ENCODE results near the gene RTL5. TPM values are rescaled to one million over a fixed set of nuclear protein-coding genes. Genes with fewer than 3 reads are reported as not detected.

The RTL5 gene
- total RNA-seq, 5 donors from 2014 or later (not counting 1 experiment from before 2014, with no cell fraction given): 0.98 to 8.7 (median 3.4) TPM

GRCh38 chrX:72088761-72089160, 43.0 kb downstream of the RTL5 start:
- Mint-ChIP-seq H3K9me3 (no peaks in the 10 kb centered on the region), H3K27ac (no peak overlapping the region), H3K36me3 (no peaks in the 10 kb centered on the region), H3K27me3 (peaks cover 0 to 32% of the 10 kb centered on the region in 2 donors), H3K4me3 (no peak overlapping the region), H3K4me1 (no peaks in the 10 kb centered on the region)
- H3K27ac ChIP-seq (ENCODE audit: low read length): no peak overlapping the region
- 100% methylated on average over 2 of the region's 6 CpGs for WGBS (ENCODE audit: insufficient coverage)
- no peaks in the 10 kb centered on the region for H3K27me3 ChIP-seq (replicated peaks in 1 of 2; ENCODE audit: control insufficient read depth in 2 of 2, extremely low read depth in 1 of 2, insufficient read depth in 2 of 2, low read length in 1 of 2)
- POLR2A ChIA-PET: no interaction called here
- H3K36me3 ChIP-seq (ENCODE audit: control insufficient read depth in 2 of 2, extremely low read depth in 1 of 2, insufficient read depth in 1 of 2, low read length in 1 of 2): no peaks in the 10 kb centered on the region
- H3K4me1 ChIP-seq (ENCODE audit: control insufficient read depth in 1 of 2, extremely low read depth in 1 of 2, insufficient read depth in 2 of 2, low read length in 2 of 2): no peaks in the 10 kb centered on the region
- H3K9me3 ChIP-seq: no peaks in the 10 kb centered on the region
- ATAC-seq (replicated peaks in 1 of 4) (no peak), DNase-seq (no peak)
- H3K4me3 ChIP-seq (ENCODE audit: control insufficient read depth in 1 of 2, extremely low read depth in 1 of 2, low read length in 1 of 2): no peak overlapping the region
- CTCF ChIA-PET: no interaction called here

DNA sequence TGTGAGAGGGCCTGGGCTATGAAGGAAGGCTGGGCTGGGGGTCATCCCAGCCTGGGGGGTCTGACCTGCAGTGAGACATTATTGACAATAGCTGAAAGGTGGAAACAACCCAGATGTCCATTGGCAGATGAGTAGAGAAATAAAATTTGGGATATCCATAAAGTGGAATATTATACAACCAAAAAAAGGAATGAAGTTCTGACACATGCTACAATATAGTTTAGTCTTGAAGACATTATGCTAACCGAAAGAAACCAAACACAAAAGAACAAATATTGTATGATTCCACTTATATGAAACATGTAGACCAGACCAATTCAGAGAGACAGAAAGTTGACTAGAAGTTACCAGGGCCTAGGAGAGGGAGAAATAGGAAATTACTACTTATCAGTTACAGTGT, 44.7 kb downstream of the RTL5 start:
- DNase-seq (no peak), ATAC-seq (replicated peaks in 1 of 4) (no peak)
- Mint-ChIP-seq H3K27me3 (peaks cover 0 to 29% of the 10 kb centered on the region in 2 donors), H3K36me3 (no peaks in the 10 kb centered on the region), H3K9me3 (no peaks in the 10 kb centered on the region), H3K4me1 (no peaks in the 10 kb centered on the region), H3K4me3 (no peak overlapping the region), H3K27ac (no peak overlapping the region)
- H3K4me3 ChIP-seq (ENCODE audit: control insufficient read depth in 1 of 2, extremely low read depth in 1 of 2, low read length in 1 of 2): no peak overlapping the region
- ChIA-PET CTCF (interaction anchor here (0.7 kb wide), 2 partner anchors 48 to 68 kb away, joined by 4 to 5 read pairs; no protein-coding TSS in a partner anchor), POLR2A (no interaction called here)
- H3K27ac ChIP-seq (ENCODE audit: low read length): no peak overlapping the region
- H3K27me3 ChIP-seq (replicated peaks in 1 of 2; ENCODE audit: control insufficient read depth in 2 of 2, extremely low read depth in 1 of 2, insufficient read depth in 2 of 2, low read length in 1 of 2): no peaks in the 10 kb centered on the region
- WGBS (ENCODE audit: insufficient coverage): no CpG with 5 or more reads among the region's 1 CpG
- H3K4me1 ChIP-seq (ENCODE audit: control insufficient read depth in 1 of 2, extremely low read depth in 1 of 2, insufficient read depth in 2 of 2, low read length in 2 of 2): no peaks in the 10 kb centered on the region
- no peaks in the 10 kb centered on the region for H3K9me3 ChIP-seq
- no peaks in the 10 kb centered on the region for H3K36me3 ChIP-seq (ENCODE audit: control insufficient read depth in 2 of 2, extremely low read depth in 1 of 2, insufficient read depth in 1 of 2, low read length in 1 of 2)

- WGBS (ENCODE audit: insufficient coverage): no CpG with 5 or more reads among the region's 1 CpG
- ChIA-PET CTCF (no interaction called here), POLR2A (no interaction called here)
- H3K4me3 Mint-ChIP-seq: no peak overlapping the region
- no peaks in the 10 kb centered on the region for H3K36me3 Mint-ChIP-seq
- DNase-seq (no peak), ATAC-seq (replicated peaks in 1 of 4) (no peak)
- H3K27ac ChIP-seq (ENCODE audit: low read length): no peak overlapping the region
- no peak overlapping the region for H3K27ac Mint-ChIP-seq
- H3K27me3 ChIP-seq (replicated peaks in 1 of 2; ENCODE audit: control insufficient read depth in 2 of 2, extremely low read depth in 1 of 2, insufficient read depth in 2 of 2, low read length in 1 of 2): no peaks in the 10 kb centered on the region
- no peaks in the 10 kb centered on the region for H3K4me1 Mint-ChIP-seq
- H3K36me3 ChIP-seq (ENCODE audit: control insufficient read depth in 2 of 2, extremely low read depth in 1 of 2, insufficient read depth in 1 of 2, low read length in 1 of 2): no peaks in the 10 kb centered on the region
- H3K4me3 ChIP-seq (ENCODE audit: control insufficient read depth in 1 of 2, extremely low read depth in 1 of 2, low read length in 1 of 2): no peak overlapping the region
- H3K27me3 Mint-ChIP-seq: peaks cover 0 to 23% of the 10 kb centered on the region in 2 donors
- no peaks in the 10 kb centered on the region for H3K4me1 ChIP-seq (ENCODE audit: control insufficient read depth in 1 of 2, extremely low read depth in 1 of 2, insufficient read depth in 2 of 2, low read length in 2 of 2)
- no peaks in the 10 kb centered on the region for H3K9me3 ChIP-seq
- H3K9me3 Mint-ChIP-seq: no peaks in the 10 kb centered on the region
These were observed 47.6 kb downstream of the RTL5 start for GRCh38 chrX:72084114-72084513.

DNA sequence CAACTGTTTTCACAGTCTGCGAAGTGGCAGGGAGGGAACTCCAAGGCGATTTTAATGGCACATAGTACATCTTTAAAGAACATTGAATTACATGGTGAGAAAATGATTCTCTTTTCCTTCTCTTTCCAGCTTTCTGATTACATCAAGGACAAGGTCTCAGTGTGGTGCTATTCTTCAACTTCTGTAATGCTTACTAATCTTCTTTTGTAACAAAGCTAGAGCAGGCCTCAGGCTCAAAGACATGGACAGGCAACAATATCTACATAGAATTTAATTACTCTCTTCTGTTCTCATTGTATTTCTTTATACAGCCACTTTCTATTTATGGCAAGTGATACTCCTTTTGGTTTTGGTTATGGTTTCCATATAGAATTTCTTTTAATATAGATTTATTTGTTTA, 48.4 kb downstream of the RTL5 start:
- no peak for DNase-seq
- Mint-ChIP-seq H3K4me1 (peaks cover 0 to 4% (median 4%) of the 10 kb centered on the region in 3 donors), H3K9me3 (no peaks in the 10 kb centered on the region), H3K27ac (no peak overlapping the region), H3K36me3 (no peaks in the 10 kb centered on the region), H3K4me3 (no peak overlapping the region), H3K27me3 (peaks cover 0 to 31% of the 10 kb centered on the region in 2 donors)
- no peak for ATAC-seq (replicated peaks in 1 of 4)
- Histone ChIP-seq H3K36me3 (ENCODE audit: control insufficient read depth in 2 of 2, extremely low read depth in 1 of 2, insufficient read depth in 1 of 2, low read length in 1 of 2) (no peaks in the 10 kb centered on the region), H3K27ac (ENCODE audit: low read length) (no peak overlapping the region), H3K4me3 (ENCODE audit: control insufficient read depth in 1 of 2, extremely low read depth in 1 of 2, low read length in 1 of 2) (no peak overlapping the region), H3K4me1 (ENCODE audit: control insufficient read depth in 1 of 2, extremely low read depth in 1 of 2, insufficient read depth in 2 of 2, low read length in 2 of 2) (peaks cover 0 to 5% of the 10 kb centered on the region in 2 experiments), H3K27me3 (replicated peaks in 1 of 2; ENCODE audit: control insufficient read depth in 2 of 2, extremely low read depth in 1 of 2, insufficient read depth in 2 of 2, low read length in 1 of 2) (no peaks in the 10 kb centered on the region), H3K9me3 (no peaks in the 10 kb centered on the region)
- POLR2A ChIA-PET: no interaction called here
- CTCF ChIA-PET: interaction anchor here in 1 of 2 donors (0.6 kb wide), 1 partner anchor 10 kb away, joined by 3 read pairs; no protein-coding TSS in a partner anchor
- no CpG with 5 or more reads among the region's 2 CpGs for WGBS (ENCODE audit: insufficient coverage)

DNA sequence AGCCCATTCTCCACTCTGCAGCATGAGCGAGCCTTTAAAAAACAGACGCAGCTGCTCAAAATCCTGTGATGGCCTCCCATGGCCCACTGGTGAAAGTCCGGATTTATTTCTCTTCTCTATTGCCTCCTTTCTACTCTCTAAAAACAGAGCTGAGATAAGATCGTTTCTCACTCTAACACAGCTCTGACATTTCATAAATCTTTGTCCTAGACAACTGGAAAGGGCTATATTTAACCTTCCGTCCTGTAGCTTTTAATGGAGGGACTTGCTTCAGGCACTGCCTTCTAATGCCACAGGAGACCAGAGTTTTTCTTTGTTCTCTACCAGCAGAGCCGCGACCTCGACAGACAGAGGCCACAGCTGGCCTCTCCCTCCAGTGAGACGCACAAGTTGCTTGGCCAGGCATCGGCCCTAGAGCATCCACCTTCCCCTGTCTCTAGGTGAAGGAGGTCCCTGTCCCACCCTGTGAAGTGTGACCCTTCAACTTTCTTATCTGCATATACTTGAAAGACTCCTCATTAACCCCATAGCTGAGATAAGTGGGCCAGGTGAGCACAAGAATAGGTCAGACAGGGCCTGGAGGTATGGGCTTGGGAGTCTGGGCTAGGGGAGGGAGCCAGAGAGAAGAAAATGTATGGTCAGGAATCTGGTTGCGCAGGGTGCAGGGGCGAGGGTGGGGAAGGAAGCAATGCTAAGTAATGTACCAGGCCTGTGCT, 50.0 kb downstream of the RTL5 start:
- 88% methylated on average over 1 of the region's 12 CpGs for WGBS (ENCODE audit: insufficient coverage)
- no peak overlapping the region for H3K27ac Mint-ChIP-seq
- H3K36me3 Mint-ChIP-seq: no peaks in the 10 kb centered on the region

GRCh38 chrX:72080800-72081199, 50.9 kb downstream of the RTL5 start:
- no peak for DNase-seq
- Mint-ChIP-seq H3K9me3 (no peaks in the 10 kb centered on the region), H3K27ac (no peak overlapping the region), H3K4me3 (no peak overlapping the region), H3K36me3 (no peaks in the 10 kb centered on the region), H3K27me3 (peaks cover 0 to 31% of the 10 kb centered on the region in 2 donors), H3K4me1 (peaks cover 0 to 14% (median 10%) of the 10 kb centered on the region in 3 donors)
- no peak for ATAC-seq (replicated peaks in 1 of 4)
- Histone ChIP-seq H3K4me3 (ENCODE audit: control insufficient read depth in 1 of 2, extremely low read depth in 1 of 2, low read length in 1 of 2) (no peak overlapping the region), H3K27ac (ENCODE audit: low read length) (no peak overlapping the region), H3K9me3 (no peaks in the 10 kb centered on the region), H3K27me3 (replicated peaks in 1 of 2; ENCODE audit: control insufficient read depth in 2 of 2, extremely low read depth in 1 of 2, insufficient read depth in 2 of 2, low read length in 1 of 2) (no peaks in the 10 kb centered on the region), H3K36me3 (ENCODE audit: control insufficient read depth in 2 of 2, extremely low read depth in 1 of 2, insufficient read depth in 1 of 2, low read length in 1 of 2) (no peaks in the 10 kb centered on the region), H3K4me1 (ENCODE audit: control insufficient read depth in 1 of 2, extremely low read depth in 1 of 2, insufficient read depth in 2 of 2, low read length in 2 of 2) (peaks cover 0 to 19% of the 10 kb centered on the region in 2 experiments)
- ChIA-PET CTCF (no interaction called here), POLR2A (interaction anchor here (0.5 to 0.6 kb wide), 2 partner anchors 15 to 1371 kb away, joined by 3 to 4 read pairs; no protein-coding TSS in a partner anchor)
- 84% methylated on average over 7 of the region's 7 CpGs for WGBS (ENCODE audit: insufficient coverage)

More for the DNA sequence above, 50.0 kb downstream of the RTL5 start:
- Mint-ChIP-seq H3K9me3 (no peaks in the 10 kb centered on the region), H3K4me3 (no peak overlapping the region), H3K27me3 (peaks cover 0 to 33% of the 10 kb centered on the region in 2 donors), H3K4me1 (peaks cover 0 to 14% (median 10%) of the 10 kb centered on the region in 3 donors)
- DNase-seq (no peak), ATAC-seq (replicated peaks in 1 of 4) (no peak)
- no peak overlapping the region for H3K4me3 ChIP-seq (ENCODE audit: control insufficient read depth in 1 of 2, extremely low read depth in 1 of 2, low read length in 1 of 2)
- no peaks in the 10 kb centered on the region for H3K36me3 ChIP-seq (ENCODE audit: control insufficient read depth in 2 of 2, extremely low read depth in 1 of 2, insufficient read depth in 1 of 2, low read length in 1 of 2)
- peaks cover 0 to 18% of the 10 kb centered on the region in 2 experiments for H3K4me1 ChIP-seq (ENCODE audit: control insufficient read depth in 1 of 2, extremely low read depth in 1 of 2, insufficient read depth in 2 of 2, low read length in 2 of 2)
- H3K27me3 ChIP-seq (replicated peaks in 1 of 2; ENCODE audit: control insufficient read depth in 2 of 2, extremely low read depth in 1 of 2, insufficient read depth in 2 of 2, low read length in 1 of 2): no peaks in the 10 kb centered on the region
- no peak overlapping the region for H3K27ac ChIP-seq (ENCODE audit: low read length)
- no peaks in the 10 kb centered on the region for H3K9me3 ChIP-seq
- ChIA-PET POLR2A (interaction anchor here in 1 of 2 donors (0.5 kb wide), 1 partner anchor 1372 kb away, joined by 3 read pairs; no protein-coding TSS in a partner anchor), CTCF (no interaction called here)
